ENCODE data around the gene WSCD1. TPM values are rescaled to one million over a fixed set of nuclear protein-coding genes. Genes with fewer than 3 reads are reported as not detected.

WSCD1 gene
- total RNA-seq, 1 experiment from 2014 or later, result 3.7 TPM

DNA sequence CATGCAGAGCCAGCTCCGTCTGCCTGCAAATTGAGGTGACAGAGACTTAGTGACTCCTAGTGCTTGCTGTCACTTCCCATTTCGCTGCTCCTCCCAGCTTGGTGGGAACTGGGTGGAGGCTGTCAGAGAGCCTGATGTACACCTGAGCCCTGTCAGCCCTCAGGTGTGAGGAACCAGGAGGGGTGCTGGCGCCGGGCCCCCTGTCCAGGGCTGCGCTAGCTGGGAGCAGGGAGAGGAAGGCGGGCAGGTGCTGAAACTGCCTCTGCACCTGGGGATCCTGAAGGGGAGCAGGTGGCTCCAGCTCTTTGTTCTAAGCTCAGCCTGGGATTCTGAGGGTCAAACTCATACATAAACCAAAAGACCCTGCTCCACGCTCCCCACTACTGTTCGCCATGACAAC, 10.8 kb upstream of the WSCD1 start:
- DNase-seq (ENCODE audit: low read depth), result no peak

DNA sequence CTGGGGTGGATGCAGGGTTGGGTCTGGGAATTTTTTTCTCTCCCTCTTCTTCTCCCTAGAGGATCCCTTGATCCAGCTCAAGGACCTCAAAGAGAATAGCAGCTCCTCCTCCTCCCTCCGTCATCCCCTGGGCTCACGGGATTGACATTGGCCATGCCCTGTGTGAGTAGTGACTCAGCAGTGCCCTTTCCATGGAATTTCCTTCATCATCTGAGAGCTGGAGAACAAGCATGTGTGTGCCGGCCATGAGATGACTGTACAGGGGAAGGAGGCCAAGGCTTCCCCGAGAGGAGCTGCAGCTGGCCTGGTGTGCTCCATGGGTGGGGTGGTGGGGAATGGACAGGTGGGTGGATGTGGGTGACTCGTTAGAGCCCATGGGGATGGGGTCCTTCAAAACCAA, 8.9 kb upstream of the WSCD1 start:
- peak; percentile 92 for DNase-seq (ENCODE audit: low read depth)

DNA sequence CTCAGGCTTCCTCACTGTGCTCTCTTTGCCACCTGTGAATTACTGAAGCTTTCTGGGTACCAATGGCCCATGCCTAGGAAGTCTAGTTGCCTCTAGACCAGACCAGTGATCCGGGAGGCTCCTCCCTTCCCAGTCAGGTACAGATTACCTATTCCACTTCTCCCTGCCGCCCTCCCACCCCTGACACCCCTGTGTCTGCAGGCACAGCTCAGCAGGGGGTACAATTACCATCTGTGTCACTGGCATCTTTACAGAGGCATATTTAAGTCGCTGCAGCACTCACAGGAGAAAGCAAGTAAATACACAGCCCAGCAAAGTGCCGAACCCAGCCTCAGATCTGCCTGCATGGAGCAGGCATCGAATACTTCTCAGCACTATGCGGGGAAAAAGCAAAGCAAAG, 5.3 kb upstream of the WSCD1 start:
- DNase-seq (ENCODE audit: low read depth), result no peak

DNA sequence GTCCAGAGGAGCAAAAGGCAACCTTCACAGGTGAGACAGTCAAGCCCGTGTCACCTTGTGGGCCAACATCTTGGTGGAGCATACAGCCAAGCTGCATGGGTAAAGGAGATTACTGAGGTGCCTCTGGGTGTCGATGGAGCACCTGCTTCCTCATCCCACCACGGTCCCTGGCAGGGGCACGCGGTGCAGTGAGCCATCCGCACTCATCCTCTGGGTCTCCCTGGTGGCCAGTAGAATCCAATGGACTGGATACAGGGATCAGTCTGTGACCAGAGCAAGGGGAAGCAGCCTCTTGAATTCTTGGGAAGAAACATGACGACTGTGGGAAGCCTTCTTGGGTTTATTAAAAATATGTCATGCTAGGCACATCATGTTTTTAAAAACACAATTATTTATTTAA, 4.8 kb upstream of the WSCD1 start:
- no peak for DNase-seq (ENCODE audit: low read depth)

DNA sequence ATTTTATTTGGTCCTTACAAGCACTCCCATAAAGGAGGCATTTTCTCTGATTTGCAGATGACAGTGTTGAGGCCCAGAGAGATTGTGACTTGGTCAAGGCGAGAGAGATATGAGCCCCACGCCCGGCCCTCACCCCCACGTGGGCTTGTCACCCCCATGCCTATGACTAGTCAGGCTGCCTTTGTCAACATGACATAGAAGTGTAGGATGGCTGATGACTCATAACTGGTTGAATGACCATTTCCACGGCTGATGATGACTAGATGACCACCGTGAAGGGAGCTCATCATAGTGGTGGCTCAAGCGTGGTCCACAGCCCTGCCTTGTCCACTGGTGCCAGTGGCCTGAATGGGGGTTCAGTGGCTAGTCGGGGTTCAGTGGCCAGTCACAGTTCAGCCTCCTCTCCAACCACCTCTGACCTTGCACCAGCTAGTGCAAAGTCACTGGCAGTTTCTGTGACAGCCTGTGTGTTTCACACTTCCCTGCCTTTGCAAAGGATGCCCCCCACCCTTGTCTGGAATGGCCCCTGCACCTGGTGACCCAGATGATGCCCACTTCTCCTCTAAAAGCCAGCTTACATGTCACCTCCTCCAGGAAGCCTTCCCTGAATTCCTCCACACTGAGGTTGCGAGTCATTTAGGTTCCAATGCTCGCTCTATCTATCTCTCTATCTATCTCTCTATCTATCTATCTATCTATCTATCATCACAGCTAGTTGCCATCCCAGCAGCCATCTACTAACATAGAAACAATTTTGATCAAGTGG, 3.8 kb upstream of the WSCD1 start:
- no peak for DNase-seq (ENCODE audit: low read depth)

DNA sequence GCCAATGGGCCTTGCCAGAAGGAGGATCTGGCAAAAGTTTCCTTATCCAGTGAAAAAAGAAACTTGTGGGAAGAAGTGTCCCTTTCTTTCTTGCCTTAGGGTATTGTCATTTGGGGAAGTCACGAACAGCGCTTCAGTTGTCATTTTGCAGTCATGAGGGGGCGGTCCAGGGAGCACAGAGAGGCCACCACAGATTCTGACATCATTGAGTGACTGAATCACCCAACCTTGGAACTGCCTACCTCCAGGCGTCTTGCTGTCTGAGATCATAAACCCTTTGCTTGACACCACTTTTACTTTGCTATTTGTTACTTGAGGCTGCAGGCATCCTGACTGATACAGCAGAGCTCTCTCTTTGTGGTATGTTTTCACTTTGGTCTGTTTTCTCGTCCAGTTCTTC, 3.1 kb upstream of the WSCD1 start:
- no peak for DNase-seq (ENCODE audit: low read depth)

DNA sequence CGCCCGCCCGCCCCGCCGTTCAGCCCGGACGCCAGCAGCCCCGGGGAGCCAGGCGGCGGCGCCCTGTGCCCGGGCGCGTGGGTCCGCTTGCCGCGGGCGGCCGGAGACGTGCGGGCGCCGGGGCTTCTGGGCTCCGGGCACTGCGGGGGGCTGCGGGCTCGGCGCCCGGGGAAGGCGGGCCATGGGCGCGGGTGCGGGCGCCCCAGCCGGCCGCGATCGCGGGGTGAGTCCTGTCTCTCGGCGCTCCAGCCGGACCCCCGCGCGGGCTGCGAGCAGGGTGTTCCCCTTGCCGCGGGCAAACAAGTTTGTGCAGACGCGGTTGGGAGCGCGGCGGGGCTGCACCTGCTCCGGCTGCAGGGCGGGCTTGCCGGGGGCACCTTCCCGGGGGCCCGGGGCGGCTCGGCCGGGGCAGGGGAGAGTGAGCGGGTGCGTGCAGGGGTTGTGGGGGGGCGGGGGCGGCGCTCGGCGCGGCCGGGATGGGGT, 292 bp downstream of the WSCD1 start:
- no peak for DNase-seq (ENCODE audit: low read depth)

DNA sequence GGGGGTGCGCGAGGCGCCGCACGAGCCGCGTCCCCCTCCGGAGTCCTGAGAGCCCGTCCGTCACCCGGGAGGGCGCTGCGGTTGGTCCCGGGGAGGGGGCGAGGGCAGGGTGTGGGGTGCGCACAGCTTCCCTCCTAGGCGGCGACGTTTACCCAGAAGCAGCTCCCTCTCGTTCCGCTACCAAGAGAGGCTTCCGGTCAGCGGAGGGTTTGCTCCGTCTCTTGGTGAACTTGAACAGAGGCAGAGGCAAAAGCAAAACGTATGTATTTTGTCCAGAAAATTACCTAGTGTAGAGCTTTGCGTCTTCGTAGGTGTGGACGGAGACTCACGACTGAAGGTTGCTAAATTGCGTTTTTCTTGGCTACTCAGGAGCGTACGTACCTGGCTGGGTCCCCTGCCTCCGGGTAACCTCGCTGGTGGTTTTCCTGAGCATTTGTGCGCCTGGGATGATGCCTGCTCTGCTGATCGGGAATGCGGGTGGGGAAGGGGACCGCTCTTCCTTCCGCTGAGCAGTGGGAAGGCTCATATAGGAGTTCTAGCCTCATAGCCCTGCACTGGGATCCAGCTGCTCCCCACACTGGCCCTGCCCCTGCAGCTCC, 833 bp downstream of the WSCD1 start:
- no peak for DNase-seq (ENCODE audit: low read depth)

DNA sequence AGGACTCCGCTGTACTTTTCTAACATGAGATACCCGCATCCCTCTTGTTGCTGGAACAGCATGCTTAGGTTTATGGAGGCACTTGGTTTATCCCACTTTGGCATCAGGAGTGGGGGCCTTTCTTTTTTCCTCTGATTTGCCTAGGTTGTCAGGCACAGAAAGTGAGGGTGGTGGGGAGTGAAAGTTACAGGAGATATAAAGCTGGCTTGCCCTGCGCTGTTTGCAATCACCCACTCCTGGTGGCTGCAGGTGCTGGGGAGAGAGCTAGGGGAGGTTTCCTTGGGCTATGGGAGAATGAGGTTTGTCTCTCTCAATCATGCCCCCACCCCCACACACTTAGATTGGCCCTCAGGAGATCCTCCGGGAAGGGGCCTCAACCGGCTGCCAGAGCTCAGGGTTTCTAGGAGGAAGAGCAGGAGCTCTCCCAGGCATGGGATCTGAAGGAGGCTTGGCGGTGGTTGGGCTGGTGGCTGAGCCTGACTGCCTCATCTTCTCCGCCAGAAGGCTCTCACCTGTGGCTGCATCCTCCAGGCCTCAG, 1.4 kb downstream of the WSCD1 start:
- DNase-seq (ENCODE audit: low read depth), result no peak

DNA sequence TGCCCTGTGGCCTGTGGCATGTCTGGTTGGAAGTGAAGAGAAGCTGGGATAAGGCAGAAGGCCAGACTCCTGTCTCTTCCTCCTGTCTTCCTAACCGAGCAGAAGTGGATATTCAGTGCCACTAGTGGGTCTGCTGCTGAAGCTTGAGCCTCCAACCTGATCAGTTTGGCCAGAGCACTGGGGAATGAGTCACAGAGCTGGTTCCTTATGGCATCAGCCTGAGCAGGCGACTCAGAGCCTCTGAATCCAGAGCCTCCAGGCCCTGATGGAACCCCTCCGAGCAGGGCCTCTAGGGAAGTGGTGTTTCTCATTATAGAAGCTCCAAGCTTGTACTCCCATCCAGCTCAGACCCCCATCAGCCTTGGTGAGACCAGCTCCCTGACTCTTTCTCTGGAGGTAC, 2.0 kb downstream of the WSCD1 start:
- DNase-seq (ENCODE audit: low read depth), result peak; percentile 34

DNA sequence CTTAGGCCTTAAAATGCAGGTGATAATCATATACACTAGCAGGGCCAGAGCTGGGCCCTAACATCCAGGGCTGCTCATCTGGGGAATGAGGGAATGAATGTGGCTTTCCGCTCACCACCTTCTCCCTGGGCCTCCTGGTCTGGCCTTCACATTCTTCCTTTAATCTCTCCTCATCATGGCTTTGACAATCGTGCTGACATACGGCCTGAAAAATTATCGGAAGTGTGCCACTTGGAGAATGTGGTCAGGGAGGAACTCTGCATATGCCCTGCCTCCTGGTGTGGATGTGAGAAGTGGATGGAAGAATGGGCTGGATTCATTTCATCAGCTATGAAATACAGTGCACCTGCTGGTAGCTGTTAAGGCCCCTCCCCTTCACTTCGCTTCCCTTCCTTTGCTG, 2.4 kb downstream of the WSCD1 start:
- no peak for DNase-seq (ENCODE audit: low read depth)

DNA sequence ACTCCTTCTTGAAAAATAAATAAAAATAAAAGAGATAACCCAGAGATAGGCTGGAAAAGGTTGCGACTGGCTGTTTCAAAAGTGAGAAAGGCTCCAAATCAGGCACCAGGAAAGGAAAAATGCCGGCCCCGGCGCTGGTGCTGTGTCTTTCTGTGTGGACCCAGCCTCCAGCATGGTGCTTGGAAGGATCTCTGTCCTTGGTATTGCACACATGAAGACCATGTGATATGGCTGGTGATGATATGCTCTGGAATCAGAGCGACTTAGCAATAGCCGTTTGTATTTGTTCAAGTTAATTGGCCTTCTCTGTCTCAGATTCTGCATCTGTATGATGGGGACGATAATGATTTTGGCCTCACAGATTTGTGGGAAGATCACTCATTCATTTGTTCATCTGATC, 3.4 kb downstream of the WSCD1 start:
- DNase-seq (ENCODE audit: low read depth), result no peak

DNA sequence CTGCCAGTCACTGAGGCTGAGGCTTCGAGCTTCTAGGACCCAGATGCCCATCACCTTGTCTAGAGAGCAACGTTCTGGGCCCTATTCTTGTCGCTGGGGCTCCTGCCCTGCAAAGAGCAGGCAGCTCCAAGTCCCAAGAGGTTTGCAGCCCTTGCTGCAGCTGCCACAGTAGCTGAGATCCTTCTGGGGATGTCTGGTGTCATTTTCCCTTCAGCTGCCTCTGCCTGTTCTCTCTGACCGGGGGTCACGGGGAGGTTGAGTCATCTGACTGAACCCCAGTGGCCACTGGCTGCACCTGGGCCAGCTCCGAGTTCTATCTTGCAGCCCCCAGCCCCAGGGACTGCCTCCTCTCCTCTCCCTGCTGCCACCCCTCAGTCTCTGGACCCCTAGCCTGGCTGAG, 4.9 kb downstream of the WSCD1 start:
- DNase-seq (ENCODE audit: low read depth), result peak; percentile 87

DNA sequence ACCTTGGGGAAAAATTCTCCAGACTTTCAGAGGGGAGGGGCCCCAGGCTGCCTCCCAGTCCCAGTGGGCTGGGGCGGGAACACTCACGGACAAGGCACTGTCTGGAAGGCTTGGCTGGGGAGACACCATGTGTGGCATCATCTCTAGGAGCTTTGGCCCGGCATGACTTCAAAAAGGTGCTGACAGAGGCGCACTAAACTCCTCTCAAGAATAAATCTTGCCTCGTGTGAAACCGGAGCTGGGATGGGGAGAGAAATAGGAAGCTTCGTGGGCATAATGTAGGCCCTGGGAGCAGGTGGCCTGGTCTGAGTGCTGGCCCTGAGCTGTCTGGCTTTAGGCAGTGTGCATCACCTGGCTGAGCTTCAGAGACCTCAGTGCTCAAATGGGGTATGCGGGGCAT, 5.7 kb downstream of the WSCD1 start:
- DNase-seq (ENCODE audit: low read depth), result no peak

DNA sequence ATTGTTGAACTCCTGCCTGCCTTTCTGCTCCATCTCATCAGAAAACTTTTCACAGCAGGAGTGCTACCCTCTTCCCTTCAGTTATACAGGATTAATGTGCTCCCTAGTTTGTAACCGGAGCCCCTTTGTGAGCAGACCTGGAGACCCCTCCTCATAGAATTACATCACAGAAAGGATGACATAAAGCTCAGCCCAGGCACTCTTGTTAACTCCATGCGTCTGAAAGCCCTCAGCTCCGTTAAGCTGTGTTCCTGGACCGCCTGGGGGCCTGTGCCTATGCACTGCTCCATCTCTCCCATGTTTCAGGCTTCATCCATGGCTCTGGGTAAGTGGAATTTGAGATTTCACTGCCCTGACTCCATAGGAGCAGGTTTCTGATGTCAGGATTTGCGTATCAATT, 7.6 kb downstream of the WSCD1 start:
- DNase-seq (ENCODE audit: low read depth), result no peak

DNA sequence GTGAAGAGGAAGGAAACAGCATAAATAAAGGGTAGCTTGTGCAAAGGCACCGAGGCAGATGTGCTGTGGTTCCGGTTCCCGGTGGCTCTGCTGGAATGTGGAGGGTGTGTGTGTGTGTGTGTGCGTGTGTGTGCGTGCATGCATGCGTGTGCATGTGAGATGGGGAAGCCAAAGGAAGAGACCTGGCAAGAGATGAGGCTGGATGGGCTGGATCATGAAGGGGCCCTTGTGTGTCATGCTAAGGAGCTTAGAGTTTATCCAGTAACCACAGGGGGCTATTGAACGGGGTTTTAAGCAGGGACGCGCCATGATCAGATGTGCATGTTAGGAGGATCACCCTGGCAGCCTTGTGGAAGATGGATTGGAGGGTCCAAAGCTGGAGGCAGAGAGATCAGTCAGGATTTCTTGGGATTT, 8.3 kb downstream of the WSCD1 start:
- no peak for DNase-seq (ENCODE audit: low read depth)

DNA sequence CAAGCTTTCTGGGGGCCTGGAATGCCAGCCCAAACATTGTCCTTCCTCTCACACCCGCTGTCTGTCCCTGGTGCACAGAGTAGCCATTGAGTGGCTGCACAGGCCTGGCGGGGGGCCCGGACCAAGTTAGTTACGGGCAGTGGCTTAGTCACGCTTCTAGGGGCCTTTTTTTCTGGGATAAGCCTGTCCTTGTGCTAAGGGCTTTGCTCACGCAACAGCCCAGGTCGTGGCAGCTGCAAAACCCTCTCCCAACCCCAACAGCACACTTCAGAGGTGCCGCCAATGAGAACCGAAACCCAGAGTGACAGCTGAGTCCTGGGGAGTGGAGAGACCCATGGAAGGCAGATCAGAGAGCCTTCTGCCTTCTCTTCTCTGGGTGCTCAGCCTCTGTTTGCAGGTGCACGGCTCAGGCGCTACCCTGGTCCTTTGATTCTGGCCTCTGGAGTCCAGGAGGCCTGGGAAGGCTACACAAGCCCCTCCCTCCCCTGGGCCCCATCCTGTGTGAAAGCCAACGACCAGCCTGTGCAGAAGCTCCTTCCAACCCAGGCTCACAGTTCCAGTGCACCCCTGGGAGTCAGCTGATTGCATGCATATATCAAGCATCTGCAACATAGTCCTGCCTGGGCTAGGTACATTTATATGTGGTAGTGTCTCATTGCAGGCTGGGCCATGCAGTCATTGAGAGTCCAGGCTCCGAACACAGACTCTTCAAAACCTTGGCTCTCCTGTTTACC, 9.1 kb downstream of the WSCD1 start:
- no peak for DNase-seq (ENCODE audit: low read depth)

DNA sequence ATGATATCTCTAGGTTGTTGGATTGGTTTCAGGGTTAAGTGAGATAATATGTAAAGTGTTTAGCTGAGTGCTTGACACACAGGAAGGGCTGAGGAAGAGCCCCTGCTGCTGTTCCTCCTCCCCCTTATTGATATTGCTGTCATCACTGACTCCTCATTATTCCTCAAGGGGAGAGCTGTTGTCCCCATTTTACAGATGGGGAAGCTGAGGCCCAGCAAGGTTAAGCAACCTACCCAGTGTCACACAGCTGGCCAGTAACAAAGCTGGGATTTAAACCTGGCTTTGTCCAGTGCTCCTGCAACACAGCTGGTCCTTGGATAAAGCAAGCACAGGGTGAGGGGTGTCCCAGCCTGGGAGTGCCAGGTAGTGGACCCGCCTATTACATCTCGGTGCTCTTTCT, 9.8 kb downstream of the WSCD1 start:
- no peak for DNase-seq (ENCODE audit: low read depth)

DNA sequence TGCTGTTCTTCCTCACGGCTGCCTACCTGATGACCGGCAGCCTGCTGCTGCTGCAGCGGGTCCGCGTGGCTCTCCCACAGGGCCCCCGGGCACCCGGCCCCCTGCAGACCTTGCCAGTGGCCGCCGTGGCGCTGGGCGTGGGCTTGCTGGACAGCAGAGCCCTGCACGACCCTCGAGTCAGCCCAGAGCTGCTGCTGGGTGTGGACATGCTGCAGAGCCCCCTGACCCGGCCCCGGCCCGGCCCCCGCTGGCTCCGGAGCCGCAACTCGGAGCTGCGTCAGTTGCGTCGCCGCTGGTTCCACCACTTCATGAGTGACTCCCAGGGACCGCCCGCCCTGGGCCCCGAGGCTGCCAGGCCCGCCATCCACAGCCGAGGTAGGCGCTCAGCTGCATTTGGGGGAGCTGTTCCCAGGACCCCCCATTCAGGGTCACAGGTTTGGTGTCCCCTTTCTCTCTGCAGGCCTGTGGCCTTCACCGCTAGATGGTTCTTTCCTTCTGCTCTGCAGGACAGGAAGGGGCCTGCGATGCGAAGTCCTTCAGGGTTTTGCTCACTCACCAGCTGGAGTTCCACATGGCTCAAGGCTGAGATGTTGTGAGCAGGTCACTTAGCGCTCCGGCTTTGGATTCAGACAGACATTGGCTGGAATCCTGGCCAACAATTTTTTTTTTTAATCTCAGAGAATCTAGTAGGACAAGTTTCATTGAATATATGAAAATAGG, 10.7 kb downstream of the WSCD1 start:
- DNase-seq (ENCODE audit: low read depth), result no peak

DNA sequence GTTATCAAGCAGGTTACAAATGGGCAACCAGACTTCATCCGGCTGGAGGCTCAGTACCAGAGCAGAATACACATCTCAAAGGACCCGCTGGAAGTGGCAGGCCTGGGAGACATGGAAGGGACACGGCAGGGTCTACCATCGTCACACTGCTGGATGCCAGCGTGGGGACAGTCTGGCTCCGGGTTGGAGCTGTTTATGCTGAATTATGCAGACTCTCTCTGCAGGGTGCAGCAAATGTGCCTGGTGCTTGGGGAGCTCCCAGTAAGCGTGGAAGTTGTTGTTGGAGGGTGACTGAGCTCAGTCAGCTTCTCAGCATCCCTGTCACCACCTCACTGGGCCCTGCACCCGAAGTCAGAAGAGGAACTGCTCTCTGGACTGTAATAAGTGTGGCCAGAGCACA, 12.2 kb downstream of the WSCD1 start:
- DNase-seq (ENCODE audit: low read depth), result no peak

DNA sequence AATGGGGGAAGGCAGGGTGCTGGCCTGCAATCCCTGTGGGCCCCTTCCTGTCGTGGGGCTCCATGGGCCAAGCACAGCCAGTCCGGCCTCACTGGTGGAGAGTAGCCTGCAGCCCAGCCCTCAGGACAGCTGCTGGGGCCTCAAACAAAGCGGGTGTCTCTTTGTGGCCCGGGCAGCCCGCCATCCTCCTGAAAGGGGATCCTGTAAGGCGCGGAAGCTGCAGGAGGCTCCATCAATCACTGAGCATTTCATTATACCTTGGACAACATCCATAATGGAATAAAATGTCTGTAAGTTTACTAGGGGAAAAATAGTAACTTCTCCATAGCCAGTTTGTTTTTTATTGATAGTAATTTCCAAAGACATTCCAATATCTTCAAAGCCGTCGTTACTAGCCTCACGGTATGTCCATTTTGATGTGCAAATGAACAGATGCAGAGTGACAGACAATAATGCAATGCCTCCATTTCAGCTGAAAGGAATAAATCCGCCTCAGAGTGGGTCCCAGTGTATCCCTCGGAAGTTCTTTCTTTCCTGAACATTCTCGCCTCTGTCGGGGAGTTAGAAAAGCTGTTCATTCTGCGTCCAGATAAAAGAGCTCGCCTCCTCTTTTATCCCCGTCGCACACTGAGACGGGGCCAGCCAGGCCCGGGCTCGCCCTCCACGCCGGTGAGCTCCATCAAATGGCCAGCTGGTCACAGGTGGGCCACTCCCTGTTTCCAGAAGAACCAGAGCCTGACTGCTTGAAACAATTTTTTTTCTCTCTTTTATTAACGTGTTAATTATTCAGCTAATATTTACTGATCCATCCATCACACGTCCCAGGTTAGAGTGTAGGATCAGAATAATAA, 14.4 kb downstream of the WSCD1 start:
- DNase-seq (ENCODE audit: low read depth), result peak; percentile 84

All from LHCN-M2 (cell line).